Thyroid gland (tissue), 4 donors: ENCODE data around the gene CLEC18A.

ENCODE experiments used
- POLR2A ChIP-seq, 2 donors: fragments of 450-650 bp; IDR thresholded peaks; one replicate each; pipeline ENCODE4 v1.6.1; 2017; ENCODE audit warnings: antibody characterized with exemption in 2 of 2, mild to moderate bottlenecking in 2 of 2, moderate library complexity in 1 of 2
- TF ChIP-seq, protein P1 (sequence below), 6 experiments: fragments of 200-600 bp in 3 of 6; fragments of 450-650 bp in 3 of 6; sonication (generic) in 3 of 6; IDR thresholded peaks; one replicate each; pipeline ENCODE4 v1.5.1; 2016 to 2019; ENCODE audit warnings: antibody characterized with exemption in 6 of 6, mild to moderate bottlenecking in 2 of 6, inconsistent platforms in 1 of 6, moderate library complexity in 1 of 6

DNA sequence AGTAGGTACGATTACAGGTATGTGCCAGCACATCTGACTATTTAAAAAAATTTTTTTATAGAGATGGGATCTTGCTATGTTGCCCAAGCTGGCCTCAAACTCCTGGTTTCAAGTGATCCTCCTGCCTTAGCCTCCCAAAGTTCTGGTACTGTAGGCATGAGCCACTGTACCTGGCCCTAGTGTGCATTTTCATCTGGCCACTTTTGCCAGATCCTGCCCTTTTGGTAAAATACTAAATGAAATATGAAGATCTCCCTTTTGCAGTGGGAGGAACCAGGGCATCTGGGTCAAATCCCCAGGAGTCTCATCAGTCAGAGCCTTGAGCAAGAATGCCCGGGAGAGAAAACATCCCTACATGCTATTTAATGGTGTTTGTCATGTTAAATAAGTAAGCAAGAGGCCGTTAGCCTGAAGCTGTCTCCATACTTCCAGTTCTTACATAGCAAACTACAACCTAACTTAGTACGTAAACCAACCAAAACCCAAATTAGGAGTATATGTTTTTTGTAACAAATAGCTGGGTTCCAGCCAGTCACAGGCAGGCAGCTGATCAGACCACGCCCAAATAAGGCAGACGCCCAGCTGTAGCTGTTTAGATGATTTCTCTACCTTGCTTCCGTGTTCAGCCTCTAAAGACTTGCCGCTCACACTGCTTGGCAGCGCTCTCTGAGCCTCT is 46.5 kb upstream of the CLEC18A start:
- TF ChIP-seq POLR2A (IDR thresholded peaks at IDR 0.05): no peak
- TF ChIP-seq, protein P1, sequence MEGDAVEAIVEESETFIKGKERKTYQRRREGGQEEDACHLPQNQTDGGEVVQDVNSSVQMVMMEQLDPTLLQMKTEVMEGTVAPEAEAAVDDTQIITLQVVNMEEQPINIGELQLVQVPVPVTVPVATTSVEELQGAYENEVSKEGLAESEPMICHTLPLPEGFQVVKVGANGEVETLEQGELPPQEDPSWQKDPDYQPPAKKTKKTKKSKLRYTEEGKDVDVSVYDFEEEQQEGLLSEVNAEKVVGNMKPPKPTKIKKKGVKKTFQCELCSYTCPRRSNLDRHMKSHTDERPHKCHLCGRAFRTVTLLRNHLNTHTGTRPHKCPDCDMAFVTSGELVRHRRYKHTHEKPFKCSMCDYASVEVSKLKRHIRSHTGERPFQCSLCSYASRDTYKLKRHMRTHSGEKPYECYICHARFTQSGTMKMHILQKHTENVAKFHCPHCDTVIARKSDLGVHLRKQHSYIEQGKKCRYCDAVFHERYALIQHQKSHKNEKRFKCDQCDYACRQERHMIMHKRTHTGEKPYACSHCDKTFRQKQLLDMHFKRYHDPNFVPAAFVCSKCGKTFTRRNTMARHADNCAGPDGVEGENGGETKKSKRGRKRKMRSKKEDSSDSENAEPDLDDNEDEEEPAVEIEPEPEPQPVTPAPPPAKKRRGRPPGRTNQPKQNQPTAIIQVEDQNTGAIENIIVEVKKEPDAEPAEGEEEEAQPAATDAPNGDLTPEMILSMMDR (IDR thresholded peaks at IDR 0.05): no peak
